Activated T-helper 9 cell treated with anti-CD3 and anti-CD28 coated beads, Interleukin-2, amount 50 U/mL, for 16 hours (primary cell): ENCODE measurements around the gene GTF2IRD2.
"Not testable (repeated sequence)": the region's sequence is repeated elsewhere in the genome, so short reads cannot be mapped to it uniquely, and the experiment has no call there.

Experiments
- DNase-seq: peaks from one replicate; pipeline ENCODE4 v3.0.0-alpha.2; 2020; ENCODE audit warnings: low read depth

The GTF2IRD2 gene

DNA sequence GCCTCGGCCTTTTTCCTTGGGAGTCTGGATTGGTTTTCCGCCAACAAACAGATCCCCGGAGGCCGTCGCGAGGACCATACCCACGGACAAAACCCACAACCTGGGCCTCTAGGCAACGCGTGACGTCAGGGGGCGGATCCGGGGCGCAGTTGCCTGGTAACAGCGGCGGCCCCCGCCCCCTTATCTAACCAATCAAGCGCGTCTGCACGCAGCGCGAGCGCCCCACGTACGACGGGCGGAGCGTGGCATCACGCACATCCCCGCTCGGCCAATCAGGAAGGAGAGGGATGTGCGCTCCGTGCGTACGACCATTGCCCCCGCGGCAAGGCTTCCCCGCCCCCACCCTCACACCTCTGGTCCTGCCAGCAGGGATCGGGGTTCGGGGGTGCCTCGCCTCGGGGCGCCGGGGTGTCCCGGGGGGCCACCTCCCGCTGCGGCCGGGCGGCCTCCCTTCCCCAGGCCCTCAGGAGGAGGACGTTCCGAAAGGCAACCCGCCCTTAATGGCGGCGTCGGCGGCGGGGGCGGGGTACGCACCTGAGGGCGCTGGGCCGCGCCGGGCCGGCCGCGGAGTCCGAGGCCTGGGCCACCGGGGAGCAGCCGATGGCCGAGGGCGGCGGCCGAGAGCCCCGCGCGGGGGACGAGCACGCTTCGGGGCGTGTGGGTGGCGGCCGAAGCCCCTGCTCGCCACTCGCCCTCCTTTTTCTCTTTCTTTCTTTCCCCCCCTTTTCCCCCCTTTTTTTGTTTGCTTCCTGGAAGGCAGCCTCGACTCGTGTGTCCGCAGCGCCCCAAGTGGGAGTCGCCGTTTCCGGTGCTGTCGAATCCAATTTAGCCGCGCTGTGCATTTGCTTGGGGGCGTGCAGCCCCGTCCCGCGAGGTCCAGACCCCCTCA, at the start of gene GTF2IRD2:
Gene GTF2IRD2 (minus strand): TSS at position 773 of the 889 bp plus-strand sequence. CDS start 15,227 bp downstream, outside the sequence.
- not testable (repeated sequence) for DNase-seq

DNA sequence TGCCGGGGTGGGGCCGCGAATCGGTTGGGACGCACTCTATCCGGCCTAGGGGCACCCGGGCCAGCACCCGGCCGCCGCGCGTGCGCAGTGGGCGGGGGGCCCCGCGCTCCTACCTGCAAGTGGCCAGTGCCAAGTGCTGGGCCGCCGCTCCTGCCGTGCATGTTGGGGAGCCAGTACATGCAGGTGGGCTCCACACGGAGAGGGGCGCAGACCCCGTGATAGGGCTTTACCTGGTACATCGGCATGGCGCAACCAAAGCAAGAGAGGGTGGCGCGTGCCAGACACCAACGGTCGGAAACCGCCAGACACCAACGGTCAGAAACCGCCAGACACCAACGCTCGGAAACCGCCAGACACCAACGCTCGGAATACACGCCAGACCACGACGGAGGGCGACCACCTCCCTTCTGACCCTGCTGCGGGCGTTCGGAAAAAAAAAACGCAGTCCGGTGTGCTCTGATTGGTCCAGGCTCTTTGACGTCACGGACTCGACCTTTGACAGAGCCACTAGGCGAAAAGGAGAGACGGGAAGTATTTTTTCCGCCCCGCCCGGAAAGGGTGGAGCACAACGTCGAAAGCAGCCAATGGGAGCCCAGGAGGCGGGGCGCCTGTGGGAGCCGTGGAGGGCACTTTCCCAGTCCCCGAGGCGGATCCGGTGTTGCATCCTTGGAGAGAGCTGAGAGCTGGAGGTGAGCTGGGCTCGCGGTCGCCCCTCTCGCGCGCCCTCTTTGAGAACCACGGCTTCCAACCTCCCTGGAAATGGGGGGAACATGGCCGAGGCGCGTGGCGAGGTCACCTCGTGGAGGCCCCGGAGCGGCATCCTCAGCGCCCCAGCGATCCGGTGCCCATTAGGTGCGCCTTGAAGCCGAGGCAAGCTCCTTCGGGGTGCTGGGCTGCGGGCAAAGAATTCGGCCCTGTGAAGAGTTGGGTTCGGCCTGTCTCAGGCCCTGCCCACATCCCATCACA, 39.0 kb upstream of the GTF2IRD2 start:
- peak; percentile 74 for DNase-seq

DNA sequence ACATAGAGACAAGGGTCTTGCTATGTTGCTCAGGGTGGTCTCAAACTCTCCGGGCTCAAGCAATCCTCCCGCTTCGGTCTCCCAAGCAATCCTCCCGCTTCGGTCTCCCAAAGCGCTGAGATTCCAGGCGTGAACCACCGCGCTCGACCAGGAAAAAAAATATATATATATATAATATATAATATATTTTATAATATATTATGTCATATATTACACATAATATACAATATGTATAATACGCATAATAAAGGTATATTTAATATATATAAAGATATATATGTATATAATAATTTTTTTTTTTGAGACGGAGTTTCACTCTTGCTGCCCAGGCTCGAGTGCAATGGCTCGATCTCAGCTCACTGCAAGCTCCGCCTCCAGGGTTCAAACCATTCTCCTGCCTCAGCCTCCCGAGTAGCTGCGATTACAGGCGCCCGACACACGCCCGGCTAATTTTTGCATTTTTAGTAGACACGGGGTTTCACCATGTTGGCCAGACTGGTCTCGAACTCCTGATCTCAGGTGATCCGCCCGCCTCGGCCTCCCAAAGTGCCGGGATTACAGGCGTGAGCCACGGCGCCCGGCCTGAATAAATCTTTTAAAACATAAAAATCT, 38.2 kb upstream of the GTF2IRD2 start:
- DNase-seq, result not testable (repeated sequence)

DNA sequence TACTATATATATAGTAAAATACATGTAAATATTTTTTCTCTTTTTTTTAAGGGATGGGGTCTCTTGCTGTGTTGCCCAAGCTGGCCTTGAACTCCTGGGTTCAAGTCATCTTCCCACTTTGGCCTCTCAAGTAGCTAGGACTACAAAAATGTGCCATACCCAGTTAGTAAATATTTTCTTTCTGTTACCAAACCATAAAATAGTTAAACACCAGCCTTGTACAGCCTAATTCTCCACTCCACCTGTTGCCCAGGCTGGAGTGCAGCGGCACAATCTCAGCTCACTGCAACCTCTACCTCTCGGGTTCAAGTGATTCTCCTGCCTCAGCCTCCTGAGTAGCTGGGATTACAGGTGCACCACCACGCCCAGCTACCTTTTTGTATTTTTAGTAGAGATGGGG, 33.9 kb upstream of the GTF2IRD2 start:
- DNase-seq, result not testable (repeated sequence)

DNA sequence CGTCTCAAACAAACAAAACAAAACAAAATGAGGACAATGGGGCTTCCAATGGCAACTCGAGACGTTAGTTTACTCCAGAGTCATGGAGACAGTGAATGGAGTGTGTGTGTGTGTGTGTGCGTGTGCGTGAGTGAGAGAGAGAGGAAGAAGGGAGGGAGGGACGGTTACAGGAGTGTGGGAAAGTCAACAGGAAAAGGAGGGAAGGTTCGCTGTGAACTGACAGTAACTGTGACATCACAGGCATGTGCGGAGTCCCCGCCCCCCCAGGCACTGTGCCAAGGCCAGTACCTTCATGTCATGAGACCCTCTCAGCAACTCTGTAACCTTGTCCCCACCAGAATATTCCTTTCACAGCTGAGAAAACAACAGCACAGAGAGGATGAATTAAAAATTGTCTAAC, 30.7 kb upstream of the GTF2IRD2 start:
- not testable (repeated sequence) for DNase-seq

DNA sequence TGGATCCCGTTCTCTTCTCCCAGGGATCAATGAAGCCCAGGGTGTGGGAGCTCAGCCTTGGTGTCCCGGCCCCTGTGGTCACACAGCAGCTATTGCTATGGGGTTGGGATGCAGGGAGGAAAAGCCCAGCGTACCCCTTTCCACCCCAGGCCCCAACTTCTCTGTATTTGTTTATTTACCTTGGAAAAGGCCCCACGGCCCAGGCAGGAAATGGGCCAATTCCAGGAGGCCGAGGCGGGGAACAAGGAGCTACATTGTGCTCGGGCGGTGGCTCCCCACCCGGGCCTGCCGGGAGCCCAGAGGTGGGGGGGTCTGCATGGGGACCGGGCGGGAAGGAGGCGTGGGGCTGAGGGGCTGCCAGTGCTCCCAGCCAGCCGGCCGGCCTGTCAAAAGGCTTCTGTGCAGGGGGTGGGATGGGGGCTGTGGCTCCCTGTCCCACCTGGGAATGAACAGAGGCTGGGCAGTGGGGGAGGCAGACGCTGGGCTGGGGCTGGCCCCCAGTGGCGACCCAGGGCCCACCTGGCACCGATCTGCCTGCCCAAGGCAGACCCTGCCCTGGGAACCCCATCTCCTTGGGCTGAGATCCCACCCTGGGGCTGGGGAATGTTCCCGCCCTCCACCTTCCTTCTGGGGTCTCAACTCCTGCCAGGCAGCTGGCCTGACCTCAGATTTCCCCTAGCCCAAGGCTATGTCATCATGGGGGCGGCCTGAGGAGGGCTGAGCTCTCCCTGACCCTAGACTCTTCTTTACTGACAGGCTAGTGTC, 23.5 kb upstream of the GTF2IRD2 start:
- DNase-seq, result not testable (repeated sequence)

DNA sequence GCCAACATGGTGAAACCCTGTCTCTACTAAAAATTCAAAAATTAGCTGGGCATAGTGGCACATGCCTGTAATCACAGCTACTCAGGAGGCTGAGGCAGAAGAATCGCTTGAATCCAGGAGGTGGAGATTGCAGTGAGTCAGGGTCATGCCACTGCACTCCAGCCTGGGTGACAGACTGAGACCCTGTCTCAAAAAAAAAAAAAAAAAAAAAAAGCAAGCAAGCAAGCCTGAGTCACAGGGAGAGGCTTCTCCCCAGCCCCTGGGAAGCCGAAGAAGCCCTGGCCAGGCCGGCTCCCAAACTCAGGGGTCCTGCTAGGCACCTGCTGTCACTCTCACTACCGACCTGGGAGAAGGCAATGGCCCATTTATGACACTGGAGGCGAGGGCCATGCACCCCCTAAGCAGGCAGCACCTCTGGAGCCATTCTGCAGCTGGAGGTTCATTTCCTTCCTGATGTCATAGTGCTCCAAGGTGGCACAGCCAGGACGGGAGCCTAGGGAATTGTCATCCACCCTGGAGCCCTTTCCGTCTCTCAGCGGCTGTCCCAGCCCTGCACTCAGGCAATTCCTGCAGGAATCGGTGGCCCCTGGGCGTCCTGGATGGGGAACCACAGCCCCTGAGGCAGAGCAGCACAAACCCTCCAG, 22.8 kb upstream of the GTF2IRD2 start:
- DNase-seq, result not testable (repeated sequence)

DNA sequence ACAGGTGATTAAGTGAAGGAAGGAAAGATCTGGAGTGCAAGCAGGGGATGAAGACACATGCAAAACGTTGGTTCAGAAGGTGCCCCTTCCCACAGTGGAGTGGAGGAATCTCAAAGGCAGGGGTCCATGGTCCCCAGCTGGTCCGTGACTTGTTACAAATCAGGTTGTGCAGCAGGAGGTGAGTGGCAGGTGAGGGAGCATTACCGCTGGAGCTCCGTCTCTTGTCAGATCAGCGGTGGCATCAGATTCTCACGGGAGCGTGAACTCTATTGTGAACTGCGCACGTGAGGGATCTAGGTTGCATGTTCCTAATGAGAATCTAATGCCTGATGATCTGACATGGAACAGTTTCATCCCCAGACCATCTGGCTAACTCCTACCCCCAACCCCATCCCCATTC, 21.1 kb upstream of the GTF2IRD2 start:
- DNase-seq, result not testable (repeated sequence)

DNA sequence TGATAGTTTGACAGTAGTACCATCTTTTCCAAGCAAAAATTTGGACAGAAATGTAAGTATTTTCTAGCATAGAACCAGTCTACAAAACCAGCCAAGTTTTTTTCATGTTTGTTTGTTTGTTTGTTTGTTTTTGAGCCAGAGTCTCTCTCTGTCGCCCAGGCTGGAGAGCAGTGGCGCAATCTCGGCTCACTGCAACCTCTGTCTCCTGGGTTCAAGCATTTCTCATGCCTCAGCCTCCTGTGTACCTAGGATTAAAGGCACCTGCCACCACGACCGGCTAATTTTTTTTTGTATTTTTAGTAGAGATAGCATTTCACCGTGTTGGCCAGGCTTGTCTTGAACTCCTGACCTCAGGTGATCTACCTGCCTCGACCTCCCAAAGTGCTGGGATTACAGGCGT, 14.4 kb upstream of the GTF2IRD2 start:
- DNase-seq, result not testable (repeated sequence)

DNA sequence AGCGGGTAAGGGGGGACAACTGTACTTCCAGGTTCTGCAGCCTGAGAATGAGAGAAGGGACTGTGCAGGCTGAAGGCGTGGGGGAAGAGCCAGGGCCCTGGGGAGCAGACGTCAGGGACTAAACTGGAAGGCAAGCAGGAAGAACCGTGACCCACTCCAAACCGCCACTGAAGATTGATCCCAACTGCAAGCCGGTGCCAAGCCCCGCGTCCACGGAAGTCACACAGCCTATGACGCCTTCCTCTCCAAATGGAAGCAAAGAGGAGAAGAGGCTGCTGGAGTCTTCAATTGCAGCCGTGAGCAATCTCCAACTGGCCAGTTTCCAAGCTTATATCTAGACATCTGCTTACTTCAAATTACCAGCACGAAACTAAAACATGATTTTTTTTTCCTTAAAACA, 1.6 kb downstream of the GTF2IRD2 start:
- not testable (repeated sequence) for DNase-seq

DNA sequence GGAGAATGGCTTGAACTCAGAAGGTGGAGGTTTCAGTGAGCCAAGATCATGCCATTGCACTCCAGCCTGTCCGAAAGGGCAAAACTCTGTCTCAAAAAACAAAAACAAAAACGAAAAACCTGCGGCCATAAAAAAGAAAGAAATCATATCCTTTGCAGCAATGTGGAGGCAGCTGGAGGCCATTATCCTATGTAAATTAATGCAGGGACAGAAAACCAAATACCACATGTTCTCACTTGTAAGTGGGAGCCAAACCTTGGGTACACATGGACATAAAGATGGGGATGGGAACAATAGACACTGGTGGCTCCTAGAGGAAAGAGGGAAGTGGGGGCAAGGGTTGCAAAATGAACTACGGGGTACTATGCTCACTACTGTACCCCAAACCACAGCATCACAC, 21.0 kb downstream of the GTF2IRD2 start:
- DNase-seq, result not testable (repeated sequence)

DNA sequence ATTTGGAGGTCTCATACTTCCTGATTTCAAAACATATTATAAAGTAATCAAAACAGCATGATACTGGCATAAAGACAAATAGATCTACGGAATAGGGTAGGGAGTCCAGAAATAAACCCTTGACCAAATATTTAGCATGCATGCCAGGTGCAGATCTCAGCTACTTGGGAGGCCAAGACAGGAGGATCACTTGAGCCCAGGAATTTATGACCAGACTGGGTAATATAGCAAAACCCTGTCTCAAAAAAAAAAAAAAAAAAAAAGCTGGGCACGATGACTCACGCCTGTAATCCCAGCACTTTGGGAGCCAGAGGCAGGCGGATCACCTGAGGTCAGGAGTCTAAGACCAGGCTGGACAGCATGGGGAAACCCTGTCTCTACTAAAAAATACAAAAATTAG, 21.4 kb downstream of the GTF2IRD2 start:
- DNase-seq, result not testable (repeated sequence)

DNA sequence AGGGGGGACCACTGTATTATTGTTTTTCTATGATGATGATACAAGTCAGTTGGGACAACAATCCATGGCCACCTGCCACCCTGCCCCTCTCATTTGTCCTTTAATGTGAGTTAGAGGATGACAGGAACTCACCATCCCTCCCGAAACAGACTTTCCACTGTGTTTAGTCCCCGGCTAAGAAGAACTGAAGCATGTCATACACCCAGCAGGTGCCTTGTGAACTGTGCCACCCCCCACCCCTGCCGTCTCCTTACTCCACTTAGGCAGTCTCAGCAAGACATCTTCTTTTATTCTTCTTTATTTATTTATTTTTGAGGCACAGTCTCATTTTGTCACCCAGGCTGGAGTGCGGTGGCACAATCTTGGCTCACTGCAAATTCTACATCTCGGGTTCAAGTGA, 30.1 kb downstream of the GTF2IRD2 start:
- not testable (repeated sequence) for DNase-seq

DNA sequence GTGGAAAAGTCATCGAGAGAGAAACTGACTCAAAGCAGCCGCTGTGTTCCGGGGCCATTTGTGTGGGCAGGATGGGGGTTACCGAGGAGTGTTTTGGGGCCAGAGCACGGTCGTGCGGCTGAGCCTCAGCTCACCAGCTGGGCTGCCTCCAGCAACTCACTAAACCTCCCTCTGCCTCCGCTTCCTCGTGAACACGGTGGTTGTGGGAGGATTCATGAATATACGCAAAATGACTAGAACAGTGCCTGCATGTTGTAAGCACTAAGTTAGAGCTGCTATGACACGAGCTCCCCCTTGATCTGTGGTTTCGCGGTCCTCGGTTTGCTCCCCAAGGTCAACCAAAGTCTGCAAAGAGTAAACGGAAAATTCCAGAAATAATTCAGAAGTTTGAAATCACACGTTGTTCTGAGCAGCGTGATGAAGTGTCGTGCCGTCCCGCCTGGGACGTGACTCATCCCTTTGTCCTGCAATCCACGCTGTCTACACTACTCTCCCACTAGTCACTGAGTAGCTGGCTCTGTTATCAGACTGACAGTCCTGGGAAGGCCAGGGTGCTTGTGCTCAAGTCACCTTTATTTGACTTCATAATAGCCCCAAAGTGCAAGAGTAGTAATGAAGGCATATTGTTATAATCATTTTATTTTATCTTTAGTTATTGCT, 31.1 kb downstream of the GTF2IRD2 start:
- DNase-seq, result not testable (repeated sequence)

DNA sequence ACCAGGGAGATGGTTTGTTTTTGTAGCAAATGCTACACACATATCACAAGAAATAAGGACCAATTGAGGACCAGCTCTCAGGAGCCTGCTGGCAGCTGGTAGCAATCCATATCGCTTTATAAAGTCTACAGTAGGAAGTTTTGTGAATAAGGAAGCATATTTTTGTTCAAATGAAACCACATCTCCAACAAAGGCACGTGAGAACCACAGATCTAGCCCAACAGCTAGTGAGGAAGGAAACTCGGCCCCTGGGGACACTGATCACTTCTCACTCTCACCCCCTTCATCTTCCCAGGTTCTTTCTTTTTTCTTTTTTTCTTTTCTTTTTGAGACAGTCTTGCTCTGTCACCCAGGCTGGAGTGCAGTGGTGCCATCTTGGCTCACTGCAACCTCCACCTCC, 35.5 kb downstream of the GTF2IRD2 start:
- not testable (repeated sequence) for DNase-seq

DNA sequence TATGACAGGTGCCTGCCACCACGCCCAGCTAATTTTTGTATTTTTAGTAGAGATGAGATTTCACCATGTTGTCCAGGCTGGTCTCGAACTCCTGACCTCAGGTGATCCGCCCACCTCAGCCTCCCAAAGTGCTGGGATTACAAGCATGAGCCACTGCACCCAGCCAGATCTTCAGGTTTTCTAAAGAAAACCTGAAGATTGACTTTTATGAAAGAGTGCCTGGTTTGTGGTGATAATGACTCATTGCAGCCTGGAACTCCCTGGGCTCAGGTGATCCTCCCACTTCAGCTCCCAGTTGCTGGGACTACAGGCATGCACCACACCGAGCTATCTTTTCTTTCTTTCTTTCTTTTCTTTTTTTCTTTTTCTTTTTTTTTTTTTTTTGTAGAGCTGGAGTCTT, 52.8 kb downstream of the GTF2IRD2 start:
- DNase-seq, result not testable (repeated sequence)

DNA sequence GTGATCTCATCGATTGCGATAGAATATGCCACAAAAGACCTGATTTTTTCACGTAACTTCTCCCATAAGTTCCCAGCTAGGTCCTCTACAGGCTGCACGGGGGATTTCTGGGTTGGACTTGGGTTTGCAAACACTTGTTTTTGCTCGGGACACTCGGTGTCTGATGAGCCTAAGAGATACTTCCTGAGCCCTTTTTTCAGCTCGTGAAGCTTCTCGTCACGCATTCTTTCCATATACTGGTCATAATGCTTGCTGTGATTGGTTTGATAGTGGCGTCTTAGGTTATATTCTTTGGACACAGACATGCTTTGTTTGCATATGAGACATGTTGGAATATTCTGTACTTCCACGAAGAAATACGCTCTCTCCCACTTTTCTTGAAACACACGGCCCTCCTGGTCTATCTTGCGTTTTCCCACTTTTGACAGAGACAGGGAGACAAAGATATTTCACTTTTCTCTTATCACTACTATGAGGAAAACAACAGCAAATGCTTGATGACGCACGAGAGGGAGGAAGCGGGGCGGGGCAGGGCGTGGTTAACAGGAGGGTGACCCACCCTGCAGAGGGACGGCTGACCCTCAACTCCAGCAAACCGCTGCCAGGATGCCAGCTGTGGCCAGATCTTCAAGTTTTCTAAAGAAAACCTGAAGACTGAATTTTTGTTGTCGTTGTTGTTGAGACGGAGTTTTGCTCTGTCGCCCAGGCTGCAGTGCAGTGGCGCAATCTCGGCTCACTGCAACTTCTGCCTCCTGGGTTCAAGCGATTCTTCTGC, 53.4 kb downstream of the GTF2IRD2 start:
- DNase-seq, result not testable (repeated sequence)

DNA sequence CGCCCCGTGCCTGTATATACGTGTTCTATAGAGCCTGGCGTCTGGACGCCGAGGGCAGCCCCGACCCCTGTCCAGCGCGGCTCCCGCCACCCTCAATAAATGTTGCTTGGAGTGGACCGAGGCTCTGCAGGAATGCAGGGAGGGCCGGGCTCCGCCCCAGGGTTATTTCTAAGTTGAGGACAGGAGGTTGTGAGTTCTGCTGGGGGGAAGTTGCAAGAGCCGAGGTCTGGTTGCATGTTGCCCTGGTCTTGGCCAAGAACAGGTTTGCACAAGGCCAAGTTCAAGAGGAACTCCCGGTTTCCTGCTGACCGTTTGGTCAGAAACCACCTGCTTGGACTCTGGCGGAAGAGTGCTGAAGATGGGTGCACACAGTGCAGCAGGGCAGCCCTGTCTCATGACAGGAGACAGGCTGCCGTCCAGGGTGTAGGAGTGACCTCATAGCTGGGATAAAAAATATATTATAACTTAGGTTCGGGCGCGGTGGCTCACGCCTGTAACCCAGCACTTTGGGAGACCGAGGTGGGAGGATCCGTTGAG, 62.1 kb downstream of the GTF2IRD2 start:
- not testable (repeated sequence) for DNase-seq
